Colon (tissue), 2 donors: Measurements from ENCODE around the gene GRIK5.
"Not testable (repeated sequence)": the region's sequence is repeated elsewhere in the genome, so short reads cannot be mapped to it uniquely, and the experiment has no call there.

Experiments
- FAIRE-seq: peaks from 2 replicates; lab custom pipeline; 2012; peaks lifted over from hg19 to GRCh38; lab: Jason Lieb, UNC
- donor health status: control.
- donor health status: control.

GRIK5 gene

DNA sequence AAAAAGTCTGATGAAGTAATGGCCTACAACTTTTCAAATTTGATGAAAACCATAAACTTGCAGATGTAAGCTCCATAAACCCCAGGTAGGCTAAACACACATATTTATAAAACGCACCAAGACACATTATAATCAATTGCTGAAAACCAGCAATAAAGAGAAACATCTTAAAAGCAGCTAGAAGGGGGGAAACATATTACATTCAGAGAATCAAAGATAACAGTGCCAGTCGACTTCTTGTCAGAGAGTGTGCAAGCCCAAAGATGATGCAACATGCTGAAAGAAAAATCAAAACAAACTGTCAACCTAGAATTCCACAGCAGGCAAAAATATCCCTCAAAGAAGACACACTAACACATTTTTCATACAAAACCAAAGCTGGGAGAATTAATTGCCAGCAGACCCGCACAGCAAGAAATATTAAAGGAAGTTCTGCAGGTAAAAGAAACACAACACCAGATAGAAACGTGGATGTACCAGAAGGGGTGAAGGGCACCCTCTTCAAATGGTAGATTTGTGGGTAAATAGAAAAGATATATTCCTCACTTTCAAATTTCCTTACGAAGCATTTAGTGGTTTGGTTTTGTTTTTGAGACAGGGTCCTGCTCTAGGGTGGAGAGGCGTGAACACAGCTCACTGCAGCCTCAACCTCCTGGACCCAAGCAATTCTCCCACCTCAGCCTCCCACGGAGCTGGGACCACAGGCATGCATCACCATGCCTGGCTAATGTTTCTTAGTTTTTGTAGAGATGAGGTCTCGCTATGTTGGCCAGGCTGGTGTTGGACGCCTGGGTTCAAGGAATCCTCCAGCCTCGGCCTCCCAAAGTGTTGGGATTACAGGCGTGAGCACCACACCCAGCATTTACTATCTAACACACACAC lies 59.5 kb downstream of the GRIK5 start:
- FAIRE-seq, result no peak

GRCh38 chr19:42006569-42006968 lies 63.4 kb downstream of the GRIK5 start:
- FAIRE-seq, result no peak

- no peak for FAIRE-seq
Observed at GRCh38 chr19:42005504-42005903, 64.5 kb downstream of the GRIK5 start.

GRCh38 chr19:42003506-42004294 lies 66.3 kb downstream of the GRIK5 start:
- no peak for FAIRE-seq

DNA sequence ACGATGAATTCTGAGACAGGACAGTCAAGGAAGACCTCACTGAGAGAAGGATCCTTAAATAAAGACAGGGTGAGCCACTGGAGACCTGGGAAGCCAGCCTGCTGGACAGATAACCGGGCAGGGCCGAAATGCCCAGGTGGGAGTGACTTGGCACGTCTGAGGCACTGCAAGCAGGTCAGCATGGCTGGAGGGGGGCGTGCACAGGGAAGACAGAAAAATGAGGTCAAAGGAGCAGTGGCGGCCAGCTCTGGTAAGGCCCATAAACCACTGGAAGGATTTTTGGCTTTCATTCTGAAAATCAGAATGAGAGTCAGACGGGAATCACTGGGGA lies 70.2 kb downstream of the GRIK5 start:
- FAIRE-seq, result no peak

DNA sequence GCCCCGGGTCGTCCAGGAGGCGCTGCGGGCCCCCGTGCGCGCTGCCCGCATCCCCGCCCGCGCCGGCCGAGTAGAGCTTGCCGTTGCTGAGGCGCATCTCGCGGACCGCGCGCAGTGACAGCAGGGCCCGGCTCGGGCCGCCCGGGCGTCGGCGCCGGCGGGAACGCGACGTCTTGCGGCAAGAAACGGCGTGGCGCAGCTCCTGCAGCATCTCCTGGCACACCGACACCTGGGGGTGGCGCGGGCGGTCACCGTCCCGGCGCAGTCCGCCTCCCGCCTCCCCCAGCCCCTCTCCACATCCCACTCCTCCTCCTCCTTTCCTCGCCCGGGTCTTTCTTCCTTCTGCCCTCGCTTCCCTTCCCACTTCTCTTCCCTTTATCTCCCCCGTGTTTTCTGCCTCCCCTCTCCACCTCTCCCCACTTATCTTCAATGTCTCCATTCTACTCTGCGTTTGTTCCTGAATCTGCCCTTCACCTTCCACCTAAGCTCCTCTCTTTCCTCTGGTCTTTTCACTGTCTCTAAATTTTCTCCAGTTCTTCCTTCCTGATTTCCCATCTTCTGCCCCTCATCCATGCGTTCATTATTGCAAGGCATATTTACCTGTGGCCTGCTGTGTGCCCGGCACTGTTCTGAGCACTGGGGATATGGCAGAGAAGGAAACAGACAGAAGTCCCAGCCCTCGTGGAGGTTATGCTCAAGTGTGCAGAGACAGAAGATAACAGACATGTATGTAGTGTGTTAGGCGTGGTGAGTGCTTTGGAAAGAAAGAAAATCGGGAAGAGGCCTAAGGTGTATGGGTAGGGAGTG lies 70.7 kb downstream of the GRIK5 start:
- FAIRE-seq, result no peak

DNA sequence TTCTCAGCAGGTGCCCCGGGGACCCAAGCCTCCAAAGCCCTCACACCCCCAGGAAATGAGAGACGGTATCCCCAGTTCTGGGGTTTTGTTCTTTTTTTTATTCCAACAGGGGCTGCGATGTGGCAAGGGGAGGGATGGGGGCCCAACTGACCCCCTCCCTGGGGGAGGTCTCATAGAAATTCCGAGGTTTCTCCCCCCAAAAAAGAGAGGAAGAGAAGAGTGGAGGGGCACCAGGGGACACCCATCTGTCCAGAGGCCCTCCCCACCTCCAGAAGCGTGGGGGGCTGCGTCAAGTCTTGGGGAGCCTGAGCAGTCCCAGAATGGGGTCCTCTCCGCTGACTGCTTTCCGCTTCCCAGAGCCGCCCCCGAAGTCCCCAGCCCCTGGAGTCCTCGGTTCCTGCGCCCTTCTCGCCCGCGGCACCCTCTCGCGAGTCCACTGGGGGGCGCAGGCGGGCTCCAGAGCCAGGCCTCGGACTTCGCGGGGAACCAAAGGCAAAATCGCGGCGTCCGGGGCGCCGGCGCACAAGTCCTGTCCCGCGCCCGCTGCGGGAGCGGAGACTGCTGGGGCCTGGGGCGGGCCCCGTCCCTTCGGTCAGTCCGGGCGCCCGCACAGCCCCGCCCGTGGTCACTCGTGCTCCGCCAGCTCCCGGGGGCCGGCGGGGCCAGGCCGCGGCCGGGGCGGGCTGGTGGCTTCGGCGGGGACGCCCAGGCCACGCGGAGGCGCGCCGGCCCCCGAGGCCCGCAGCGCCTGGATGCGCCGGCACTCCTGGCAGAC lies 71.6 kb downstream of the GRIK5 start:
- FAIRE-seq, result no peak

- no peak for FAIRE-seq
Observed at GRCh38 chr19:41997851-41998229, 72.2 kb downstream of the GRIK5 start.

GRCh38 chr19:41997121-41997850 lies 72.7 kb downstream of the GRIK5 start:
- FAIRE-seq, result no peak

DNA sequence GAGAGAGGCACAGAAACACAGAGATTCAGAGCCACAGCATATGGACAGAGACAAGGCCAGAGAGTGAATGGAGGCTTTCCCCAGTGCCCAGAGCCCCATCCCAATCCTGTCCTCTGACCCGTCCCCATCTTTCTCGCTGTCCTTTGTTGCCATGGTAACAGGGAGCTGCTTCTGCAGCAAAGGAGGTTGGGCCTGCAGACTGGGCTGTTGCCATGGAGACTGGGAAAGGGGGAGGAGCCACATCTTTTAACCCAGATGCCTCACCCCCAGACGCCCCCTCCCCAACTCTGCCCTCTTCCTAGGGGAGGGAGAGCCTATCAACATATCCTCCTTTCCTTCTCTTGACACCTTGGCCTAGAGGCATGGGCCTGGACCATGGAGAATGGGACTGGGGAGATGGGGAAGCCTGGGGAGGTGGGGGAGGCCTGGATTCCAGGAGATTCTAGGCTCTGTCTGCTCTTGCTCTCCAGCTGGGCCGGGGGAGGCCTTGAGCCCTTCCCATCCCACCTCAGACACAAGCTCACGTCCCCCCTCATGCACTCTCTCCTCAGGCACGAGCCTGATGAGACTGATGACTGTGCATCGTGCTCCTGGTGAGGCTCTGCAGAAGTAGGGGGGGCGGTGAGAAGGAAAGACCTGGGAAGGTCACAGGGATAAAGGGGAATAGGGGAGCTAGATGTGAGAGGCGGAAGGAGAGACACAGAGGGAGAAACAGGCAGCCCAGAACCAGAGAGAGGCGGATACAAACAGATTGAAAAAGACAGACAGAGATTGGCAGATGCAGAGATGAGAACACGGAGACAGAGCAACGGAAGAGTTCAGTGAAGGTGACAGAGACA lies 73.8 kb downstream of the GRIK5 start:
- no peak for FAIRE-seq

- FAIRE-seq, result no peak
Observed at GRCh38 chr19:41994994-41995958, 74.7 kb downstream of the GRIK5 start.

DNA sequence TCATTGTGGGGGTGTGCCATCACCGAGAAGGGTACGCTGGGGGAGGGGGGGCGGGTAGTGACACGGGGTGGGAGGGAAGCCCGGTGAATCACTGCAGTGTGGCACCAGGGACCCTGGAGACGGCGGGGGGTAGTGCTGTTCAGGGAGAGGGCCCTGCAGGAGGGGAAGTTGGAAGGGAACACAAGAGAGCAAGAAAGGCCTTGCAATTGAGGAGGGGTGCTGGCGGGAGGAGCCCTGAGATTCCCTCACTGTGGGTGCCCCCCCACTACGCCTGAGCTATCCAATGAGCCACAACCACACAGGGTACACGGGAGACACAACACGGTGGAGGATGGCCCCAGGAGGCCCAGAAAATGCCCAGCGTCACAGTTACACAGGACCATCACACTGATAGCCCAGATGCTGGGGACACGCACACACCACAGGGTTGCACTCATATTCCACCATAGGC lies 75.5 kb downstream of the GRIK5 start:
- FAIRE-seq, result no peak

DNA sequence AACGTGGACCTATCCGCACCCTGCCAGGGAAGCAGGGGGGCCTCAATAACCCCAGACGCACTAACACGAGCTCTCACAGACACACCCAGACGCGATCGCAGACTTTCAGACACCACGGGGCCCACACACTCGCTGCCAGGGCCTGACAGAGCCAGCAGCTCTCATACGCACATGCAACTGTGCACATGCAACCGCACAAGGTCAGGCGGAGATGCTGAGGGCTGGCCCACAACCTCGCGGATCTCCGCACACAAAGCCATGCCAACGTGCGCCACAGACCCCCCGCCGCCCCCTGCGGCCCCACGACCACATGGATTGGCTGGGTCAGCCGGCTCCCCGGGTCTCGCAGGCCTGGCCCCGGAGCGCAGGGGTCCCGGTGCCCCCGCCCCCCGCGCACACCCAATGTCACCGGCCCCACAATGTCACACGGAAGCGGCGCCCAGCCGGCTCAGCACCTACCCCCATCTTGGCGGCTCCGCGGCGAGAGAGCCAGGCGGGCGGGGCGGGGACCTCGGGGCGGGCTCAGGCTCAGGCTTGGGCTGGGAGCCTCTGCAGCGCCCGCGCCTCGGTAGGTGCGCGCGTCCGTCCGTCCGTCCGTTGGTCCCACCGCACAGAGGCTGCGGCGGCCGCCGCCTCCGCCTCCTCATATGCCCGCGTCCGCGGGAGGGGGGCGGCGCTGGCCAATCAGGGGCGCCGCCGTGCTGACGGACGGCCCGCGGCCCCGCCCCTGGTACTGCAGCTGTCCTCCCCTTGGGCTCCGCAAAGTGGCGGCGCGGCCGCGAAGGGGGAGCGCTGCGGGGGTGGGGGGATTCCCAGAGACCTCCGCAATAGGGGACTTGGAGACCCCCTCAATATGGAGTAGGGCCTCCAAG lies 76.2 kb downstream of the GRIK5 start, which contains the start of gene ATP1A3:
TSS of gene ATP1A3 (minus strand) at position 619 of the 872 bp plus-strand sequence. CDS start at position 465, 154 bp downstream.
- no peak for FAIRE-seq

- FAIRE-seq, result not testable (repeated sequence)
Observed at GRCh38 chr19:41991925-41992569, 78.0 kb downstream of the GRIK5 start.

GRCh38 chr19:41991025-41991424 lies 79.0 kb downstream of the GRIK5 start:
- no peak for FAIRE-seq

DNA sequence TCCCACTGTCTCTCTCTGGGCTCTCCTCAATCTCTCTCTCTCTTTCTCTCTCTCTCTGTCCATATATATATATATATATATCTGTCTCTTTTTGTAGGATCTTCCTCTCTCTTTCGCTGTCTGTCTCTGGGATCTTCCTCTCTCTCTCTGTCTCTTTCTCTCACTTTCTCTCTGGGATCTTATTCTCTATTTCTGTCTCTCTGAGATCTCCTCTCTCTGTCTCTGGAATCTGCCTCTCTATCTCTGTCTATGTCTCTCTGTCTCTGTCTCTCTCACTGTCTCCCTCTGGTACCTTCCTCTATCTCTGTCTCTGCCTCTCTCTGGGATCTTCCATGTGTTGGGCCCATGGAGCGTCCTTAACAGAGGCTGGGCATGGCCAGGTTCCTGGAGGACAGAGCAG lies 79.4 kb downstream of the GRIK5 start:
- no peak for FAIRE-seq

- FAIRE-seq, result no peak
Observed at GRCh38 chr19:41990028-41990427, 80.0 kb downstream of the GRIK5 start.
